Ishikawa (cell line): ENCODE results near the gene ATP11A.

Experiments
- CEBPB ChIP-seq: IDR thresholded peaks from 2 replicates; pipeline ENCODE4 v1.6.1; 2012
- CREB1 ChIP-seq: IDR thresholded peaks from 2 replicates; pipeline ENCODE4 v1.6.1; 2012; ENCODE audit warnings: low read depth
- EGR1 ChIP-seq: IDR thresholded peaks from 2 replicates; pipeline ENCODE4 v1.6.1; 2012
- EP300 ChIP-seq: IDR thresholded peaks from 2 replicates; pipeline ENCODE4 v1.6.1; 2012; ENCODE audit warnings: borderline replicate concordance
- MAX ChIP-seq: IDR thresholded peaks from 2 replicates; pipeline ENCODE4 v1.6.1; 2012
- NFIC ChIP-seq: IDR thresholded peaks from 2 replicates; pipeline ENCODE4 v1.6.1; 2012
- RAD21 ChIP-seq: IDR thresholded peaks from 2 replicates; pipeline ENCODE4 v1.6.1; 2012; ENCODE audit warnings: low read depth
- REST ChIP-seq: IDR thresholded peaks from 2 replicates; pipeline ENCODE4 v1.6.1; 2012; ENCODE audit warnings: low read depth, mild to moderate bottlenecking
- TAF1 ChIP-seq: IDR thresholded peaks from 2 replicates; pipeline ENCODE4 v1.6.1; 2012; ENCODE audit warnings: low read depth, mild to moderate bottlenecking
- TCF12 ChIP-seq: IDR thresholded peaks from 2 replicates; pipeline ENCODE4 v1.6.1; 2012; ENCODE audit warnings: low read depth
- TEAD4 ChIP-seq: IDR thresholded peaks from 2 replicates; pipeline ENCODE4 v1.6.1; 2012
- YY1 ChIP-seq: IDR thresholded peaks from 2 replicates; pipeline ENCODE4 v1.6.1; 2012; ENCODE audit warnings: low read depth
- ZBTB7A ChIP-seq: IDR thresholded peaks from 2 replicates; pipeline ENCODE4 v1.6.1; 2012; ENCODE audit warnings: low read depth

DNA sequence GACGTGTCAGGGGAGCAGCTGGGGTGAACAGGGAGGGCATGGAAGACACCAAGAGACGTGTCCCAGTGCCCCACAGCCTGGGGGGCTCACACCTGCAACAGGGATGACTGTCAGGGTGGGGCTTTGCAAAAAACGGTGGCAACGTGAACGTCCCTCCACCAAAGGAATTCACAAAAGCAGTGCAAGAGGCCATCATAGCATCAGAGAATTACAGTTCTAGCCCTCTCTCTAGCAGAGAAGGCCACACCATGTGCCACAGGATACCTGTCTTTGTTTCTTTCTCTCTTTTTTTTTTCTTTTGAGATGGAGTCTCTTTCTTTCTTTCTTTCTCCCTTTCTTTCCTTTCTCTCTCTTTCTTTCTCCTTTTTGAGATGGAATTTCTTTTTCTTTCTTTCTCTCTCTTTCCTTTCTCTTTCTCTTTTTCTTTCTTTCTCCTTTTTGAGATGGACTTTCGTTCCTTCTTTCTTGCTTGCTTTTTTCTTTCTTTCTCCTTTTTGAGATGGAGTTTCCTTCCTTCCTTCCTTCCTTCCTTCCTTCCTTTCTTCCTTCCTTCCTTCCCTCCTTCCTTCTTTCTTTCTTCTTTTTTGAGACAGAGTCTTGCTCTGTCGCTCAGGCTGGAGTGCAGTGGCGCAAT, 17.1 kb upstream of the ATP11A start:
- TF ChIP-seq EP300 (no peak), CEBPB (no peak), REST (no peak), NFIC (no peak), ZBTB7A (no peak), TEAD4 (no peak), YY1 (no peak), TAF1 (no peak), RAD21 (no peak), CREB1 (no peak), TCF12 (no peak), MAX (no peak), EGR1 (no peak)
